ENCODE results near the gene DNAJC1.

Gene DNAJC1

GRCh38 chr10:21757185-21757901 lies 246.2 kb downstream of the DNAJC1 start:
- Mint-ChIP-seq H3K4me1 (peaks cover 61% of the 10 kb centered on the region), H3K27ac (no peak overlapping the region)

GRCh38 chr10:21756707-21757106 lies 246.8 kb downstream of the DNAJC1 start:
- H3K9me3 Mint-ChIP-seq = no peaks in the 10 kb centered on the region
- no peak overlapping the region for H3K4me3 Mint-ChIP-seq
- peaks cover 66% of the 10 kb centered on the region for H3K4me1 Mint-ChIP-seq
- no peak overlapping the region for H3K27ac Mint-ChIP-seq
- TF ChIP-seq CTCF (IDR thresholded peaks at IDR 0.05) = no peak
- H3K36me3 Mint-ChIP-seq (ENCODE audit: low read depth) = peaks cover 16% of the 10 kb centered on the region
- peaks cover 8% of the 10 kb centered on the region for H3K27me3 Mint-ChIP-seq (ENCODE audit: low read depth, poor library complexity)
- no peak for DNase-seq

More at GRCh38 chr10:21757185-21757901, 246.2 kb downstream of the DNAJC1 start:
- H3K27me3 Mint-ChIP-seq (ENCODE audit: low read depth, poor library complexity) = peaks cover 5% of the 10 kb centered on the region
- H3K9me3 Mint-ChIP-seq = no peaks in the 10 kb centered on the region
- H3K36me3 Mint-ChIP-seq (ENCODE audit: low read depth) = peaks cover 16% of the 10 kb centered on the region
- H3K4me3 Mint-ChIP-seq = no peak overlapping the region
- no peak for DNase-seq
- no peak for TF ChIP-seq CTCF (IDR thresholded peaks at IDR 0.05)

- Mint-ChIP-seq H3K9me3 (no peaks in the 10 kb centered on the region), H3K27ac (peak overlapping the region; percentile 51), H3K4me3 (no peak overlapping the region), H3K36me3 (ENCODE audit: low read depth) (peaks cover 7% of the 10 kb centered on the region), H3K4me1 (peaks cover 83% of the 10 kb centered on the region), H3K27me3 (ENCODE audit: low read depth, poor library complexity) (peaks cover 4% of the 10 kb centered on the region)
- no peak for TF ChIP-seq CTCF (IDR thresholded peaks at IDR 0.05)
- no peak for DNase-seq
These were observed 249.0 kb downstream of the DNAJC1 start for GRCh38 chr10:21754410-21755011.

GRCh38 chr10:21753497-21754270 lies 249.8 kb downstream of the DNAJC1 start:
- TF ChIP-seq CTCF (IDR thresholded peaks at IDR 0.05) = no peak
- peaks cover 4% of the 10 kb centered on the region for H3K27me3 Mint-ChIP-seq (ENCODE audit: low read depth, poor library complexity)
- H3K4me1 Mint-ChIP-seq = peaks cover 80% of the 10 kb centered on the region

GRCh38 chr10:21751341-21752310 lies 251.9 kb downstream of the DNAJC1 start:
- Mint-ChIP-seq H3K9me3 (no peaks in the 10 kb centered on the region), H3K36me3 (ENCODE audit: low read depth) (peaks cover 5% of the 10 kb centered on the region), H3K4me1 (peaks cover 71% of the 10 kb centered on the region), H3K27ac (no peak overlapping the region), H3K4me3 (no peak overlapping the region), H3K27me3 (ENCODE audit: low read depth, poor library complexity) (peaks cover 4% of the 10 kb centered on the region)
- no peak for DNase-seq
- no peak for TF ChIP-seq CTCF (IDR thresholded peaks at IDR 0.05)

More at GRCh38 chr10:21753497-21754270, 249.8 kb downstream of the DNAJC1 start:
- no peaks in the 10 kb centered on the region for H3K9me3 Mint-ChIP-seq
- H3K27ac Mint-ChIP-seq = peak overlapping the region; percentile 53
- DNase-seq = no peak
- peak overlapping the region; percentile 20 for H3K4me3 Mint-ChIP-seq
- peaks cover 2% of the 10 kb centered on the region for H3K36me3 Mint-ChIP-seq (ENCODE audit: low read depth)
